OCI-LY3 (cell line): ENCODE results near the gene CDK17.

Experiments used
- EZH2phosphoT487 ChIP-seq: fragments of 200-600 bp; shearing (Covaris generic); IDR thresholded peaks from 2 replicates; pipeline ENCODE4 v1.6.1; 2018; ENCODE audit warnings: antibody characterized with exemption, mixed run types, low read depth
- TF ChIP-seq, protein P1 (sequence below): fragments of 200-600, 300-600 bp; sonication (generic); IDR thresholded peaks from 2 replicates; pipeline ENCODE4 v1.5.1; 2014; ENCODE audit warnings: antibody characterized with exemption, low read length, low read depth

- TF ChIP-seq, protein P1, sequence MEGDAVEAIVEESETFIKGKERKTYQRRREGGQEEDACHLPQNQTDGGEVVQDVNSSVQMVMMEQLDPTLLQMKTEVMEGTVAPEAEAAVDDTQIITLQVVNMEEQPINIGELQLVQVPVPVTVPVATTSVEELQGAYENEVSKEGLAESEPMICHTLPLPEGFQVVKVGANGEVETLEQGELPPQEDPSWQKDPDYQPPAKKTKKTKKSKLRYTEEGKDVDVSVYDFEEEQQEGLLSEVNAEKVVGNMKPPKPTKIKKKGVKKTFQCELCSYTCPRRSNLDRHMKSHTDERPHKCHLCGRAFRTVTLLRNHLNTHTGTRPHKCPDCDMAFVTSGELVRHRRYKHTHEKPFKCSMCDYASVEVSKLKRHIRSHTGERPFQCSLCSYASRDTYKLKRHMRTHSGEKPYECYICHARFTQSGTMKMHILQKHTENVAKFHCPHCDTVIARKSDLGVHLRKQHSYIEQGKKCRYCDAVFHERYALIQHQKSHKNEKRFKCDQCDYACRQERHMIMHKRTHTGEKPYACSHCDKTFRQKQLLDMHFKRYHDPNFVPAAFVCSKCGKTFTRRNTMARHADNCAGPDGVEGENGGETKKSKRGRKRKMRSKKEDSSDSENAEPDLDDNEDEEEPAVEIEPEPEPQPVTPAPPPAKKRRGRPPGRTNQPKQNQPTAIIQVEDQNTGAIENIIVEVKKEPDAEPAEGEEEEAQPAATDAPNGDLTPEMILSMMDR = no peak
- no peak for TF ChIP-seq EZH2phosphoT487
These were observed 4.0 kb downstream of the CDK17 start for GRCh38 chr12:96396209-96396608.
